GM19238 (cell line): ENCODE results near the gene TGM3.

ENCODE experiments used
- DNase-seq: peaks from one replicate; pipeline ENCODE4 v3.0.0; 2011; ENCODE audit warnings: low spot score; ENCODE audit not compliant: insufficient read length

TGM3 gene

GRCh38 chr20:2379511-2380229 is 83.9 kb downstream of the TGM3 start:
- DNase-seq: no peak

- DNase-seq: no peak
These were observed 84.8 kb downstream of the TGM3 start, which contains the start of gene TGM6 for GRCh38 chr20:2380601-2381000. Gene TGM6, plus strand, starts transcription at chr20:2380901. Its CDS starts 68 bp downstream, at chr20:2380969.

GRCh38 chr20:2381303-2381702 is 85.5 kb downstream of the TGM3 start:
- DNase-seq: no peak

- DNase-seq: no peak
These were observed 87.0 kb downstream of the TGM3 start for GRCh38 chr20:2382833-2383232.

GRCh38 chr20:2385026-2385425 is 89.2 kb downstream of the TGM3 start:
- no peak for DNase-seq

GRCh38 chr20:2385496-2385895 is 89.7 kb downstream of the TGM3 start:
- no peak for DNase-seq

- no peak for DNase-seq
These were observed 90.8 kb downstream of the TGM3 start for GRCh38 chr20:2386516-2387179.

- DNase-seq: peak; percentile 45
These were observed 91.4 kb downstream of the TGM3 start for GRCh38 chr20:2387180-2387577.

- no peak for DNase-seq
These were observed 91.8 kb downstream of the TGM3 start for GRCh38 chr20:2387580-2387979.
